Measurements from ENCODE around the gene RASAL3. TPM values are rescaled to one million over a fixed set of nuclear protein-coding genes. Genes with fewer than 3 reads are reported as not detected.

Gene RASAL3
- total RNA-seq, 1 donor from 2014 or later: not detected

- TF ChIP-seq, protein P1, sequence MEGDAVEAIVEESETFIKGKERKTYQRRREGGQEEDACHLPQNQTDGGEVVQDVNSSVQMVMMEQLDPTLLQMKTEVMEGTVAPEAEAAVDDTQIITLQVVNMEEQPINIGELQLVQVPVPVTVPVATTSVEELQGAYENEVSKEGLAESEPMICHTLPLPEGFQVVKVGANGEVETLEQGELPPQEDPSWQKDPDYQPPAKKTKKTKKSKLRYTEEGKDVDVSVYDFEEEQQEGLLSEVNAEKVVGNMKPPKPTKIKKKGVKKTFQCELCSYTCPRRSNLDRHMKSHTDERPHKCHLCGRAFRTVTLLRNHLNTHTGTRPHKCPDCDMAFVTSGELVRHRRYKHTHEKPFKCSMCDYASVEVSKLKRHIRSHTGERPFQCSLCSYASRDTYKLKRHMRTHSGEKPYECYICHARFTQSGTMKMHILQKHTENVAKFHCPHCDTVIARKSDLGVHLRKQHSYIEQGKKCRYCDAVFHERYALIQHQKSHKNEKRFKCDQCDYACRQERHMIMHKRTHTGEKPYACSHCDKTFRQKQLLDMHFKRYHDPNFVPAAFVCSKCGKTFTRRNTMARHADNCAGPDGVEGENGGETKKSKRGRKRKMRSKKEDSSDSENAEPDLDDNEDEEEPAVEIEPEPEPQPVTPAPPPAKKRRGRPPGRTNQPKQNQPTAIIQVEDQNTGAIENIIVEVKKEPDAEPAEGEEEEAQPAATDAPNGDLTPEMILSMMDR (IDR thresholded peaks at IDR 0.05; ENCODE audit: unreplicated experiment): no peak
- H3K27ac Mint-ChIP-seq: no peak overlapping the region
- DNase-seq (ENCODE audit: low spot score, unreplicated experiment): no peak
- H3K9me3 Mint-ChIP-seq (ENCODE audit: low read depth): peaks cover 6% of the 10 kb centered on the region
- peaks cover 43% of the 10 kb centered on the region for H3K27me3 Mint-ChIP-seq
- H3K4me3 Mint-ChIP-seq (ENCODE audit: low read depth): no peak overlapping the region
- H3K4me1 Mint-ChIP-seq (ENCODE audit: low read depth): no peaks in the 10 kb centered on the region
- no peaks in the 10 kb centered on the region for H3K36me3 Mint-ChIP-seq (ENCODE audit: insufficient read depth)
These were observed 4.5 kb upstream of the RASAL3 start for GRCh38 chr19:15468675-15469512.

GRCh38 chr19:15467734-15468214 is 3.4 kb upstream of the RASAL3 start:
- no peak overlapping the region for H3K4me3 Mint-ChIP-seq (ENCODE audit: low read depth)
- H3K36me3 Mint-ChIP-seq (ENCODE audit: insufficient read depth): no peaks in the 10 kb centered on the region
- H3K27ac Mint-ChIP-seq: no peak overlapping the region
- H3K4me1 Mint-ChIP-seq (ENCODE audit: low read depth): no peaks in the 10 kb centered on the region
- peaks cover 49% of the 10 kb centered on the region for H3K27me3 Mint-ChIP-seq
- TF ChIP-seq, protein P1 (IDR thresholded peaks at IDR 0.05; ENCODE audit: unreplicated experiment): no peak
- no peak for DNase-seq (ENCODE audit: low spot score, unreplicated experiment)
- peaks cover 2% of the 10 kb centered on the region for H3K9me3 Mint-ChIP-seq (ENCODE audit: low read depth)

DNA sequence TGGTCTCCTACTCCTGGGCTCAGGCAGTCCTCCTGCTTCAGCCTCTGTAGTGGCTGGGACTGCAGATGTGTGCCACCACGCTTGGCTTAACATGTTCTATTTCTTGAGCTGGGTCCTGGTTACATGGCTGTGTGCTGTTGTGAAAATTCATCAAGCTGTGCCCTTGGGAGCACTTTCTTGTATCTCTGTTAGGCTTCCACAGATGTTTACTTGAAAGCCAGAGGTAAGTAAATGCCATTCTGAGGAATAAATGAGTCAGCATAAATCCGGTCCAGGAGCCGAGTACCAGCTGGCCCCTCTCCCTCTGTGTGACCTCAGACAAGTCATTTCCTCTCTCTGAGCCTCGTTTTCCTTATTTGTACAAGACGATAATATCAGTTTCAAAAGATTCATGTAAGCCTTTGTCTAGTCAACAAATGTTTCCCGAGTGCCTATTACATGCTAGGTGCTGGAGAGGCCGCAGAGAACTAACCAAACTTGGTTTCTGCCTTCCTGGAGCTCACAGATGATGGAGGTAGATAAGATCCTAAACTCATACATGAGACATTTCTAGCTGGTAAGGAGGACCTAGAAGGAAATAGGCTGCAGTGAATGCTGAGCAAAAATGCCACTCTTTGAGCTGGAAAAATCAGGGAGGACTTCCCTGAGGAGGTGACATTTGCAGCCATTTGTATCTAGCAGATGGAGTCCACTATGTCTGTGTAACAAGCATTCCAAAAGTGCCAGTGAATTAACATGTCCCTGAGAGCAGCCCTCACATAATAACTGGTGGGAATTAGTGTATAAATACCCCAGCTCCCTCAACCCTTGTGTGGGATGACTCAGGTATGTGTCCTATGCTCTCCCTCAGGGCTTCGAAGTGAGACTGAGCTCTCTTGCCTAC is 2.7 kb upstream of the RASAL3 start:
- Mint-ChIP-seq H3K4me3 (ENCODE audit: low read depth) (no peak overlapping the region), H3K27ac (no peak overlapping the region), H3K4me1 (ENCODE audit: low read depth) (no peaks in the 10 kb centered on the region), H3K36me3 (ENCODE audit: insufficient read depth) (no peaks in the 10 kb centered on the region), H3K27me3 (peaks cover 55% of the 10 kb centered on the region), H3K9me3 (ENCODE audit: low read depth) (no peaks in the 10 kb centered on the region)
- TF ChIP-seq, protein P1 (IDR thresholded peaks at IDR 0.05; ENCODE audit: unreplicated experiment): no peak
- DNase-seq (ENCODE audit: low spot score, unreplicated experiment): no peak

- DNase-seq (ENCODE audit: low spot score, unreplicated experiment): no peak
- Mint-ChIP-seq H3K27ac (no peak overlapping the region), H3K36me3 (ENCODE audit: insufficient read depth) (no peaks in the 10 kb centered on the region), H3K4me1 (ENCODE audit: low read depth) (no peaks in the 10 kb centered on the region), H3K9me3 (ENCODE audit: low read depth) (no peaks in the 10 kb centered on the region), H3K27me3 (peaks cover 68% of the 10 kb centered on the region), H3K4me3 (ENCODE audit: low read depth) (no peak overlapping the region)
- TF ChIP-seq, protein P1 (IDR thresholded peaks at IDR 0.05; ENCODE audit: unreplicated experiment): no peak
These were observed 428 bp downstream of the RASAL3 start for GRCh38 chr19:15463861-15464371.

GRCh38 chr19:15461694-15462093 is 2.6 kb downstream of the RASAL3 start:
- H3K4me1 Mint-ChIP-seq (ENCODE audit: low read depth): no peaks in the 10 kb centered on the region
- TF ChIP-seq, protein P1 (IDR thresholded peaks at IDR 0.05; ENCODE audit: unreplicated experiment): no peak
- peaks cover 58% of the 10 kb centered on the region for H3K27me3 Mint-ChIP-seq
- no peak overlapping the region for H3K27ac Mint-ChIP-seq
- H3K4me3 Mint-ChIP-seq (ENCODE audit: low read depth): no peak overlapping the region
- DNase-seq (ENCODE audit: low spot score, unreplicated experiment): no peak
- H3K9me3 Mint-ChIP-seq (ENCODE audit: low read depth): no peaks in the 10 kb centered on the region
- H3K36me3 Mint-ChIP-seq (ENCODE audit: insufficient read depth): no peaks in the 10 kb centered on the region

Measured in progenitor cell of endocrine pancreas (in vitro differentiated cells).